Placental epithelial cell (primary cell): ENCODE results near the gene SOWAHB. TPM values are rescaled to one million over a fixed set of nuclear protein-coding genes. Genes with fewer than 3 reads are reported as not detected.

ENCODE experiments used
- total RNA-seq: library from RNA; depleted of rRNA; stranded (reverse); fragments of >200 nt; gene quantifications from 2 replicates; pipeline ENCODE4 v1.2.3, GENCODE V29; 2012

The SOWAHB gene
- 2.4 and 11.4 TPM in 2 replicates for total RNA-seq

GRCh38 chr4:76897536-76898384, at the start of gene SOWAHB:
Gene SOWAHB (minus strand): TSS chr4:76898144. CDS start chr4:76897849, 295 bp downstream.

Other genes starting within 250 kb of the SOWAHB start
- 302 and 394 TPM in 2 replicates for gene SEPTIN11, start 51.6 kb upstream of the SOWAHB start, total RNA-seq
- 183 and 190 TPM in 2 replicates for gene CCNI, start 177.8 kb upstream of the SOWAHB start, total RNA-seq